ENCODE data around the gene AKAP1. TPM values are rescaled to one million over a fixed set of nuclear protein-coding genes. Genes with fewer than 3 reads are reported as not detected.

Gene AKAP1
- total and polyA plus RNA-seq, 4 donors, result 22.8 to 37.7 (median 33.6) TPM

GRCh38 chr17:57117798-57118197 lies 32.8 kb downstream of the AKAP1 start:
- 100% methylated on average over 4 of the region's 4 CpGs for WGBS (ENCODE audit: insufficient coverage)
- Histone ChIP-seq H3K27ac (ENCODE audit: low read depth, low read length) (no peak overlapping the region), H3K27me3 (ENCODE audit: control insufficient read depth, insufficient read depth, low read length) (no peaks in the 10 kb centered on the region), H3K36me3 (ENCODE audit: control insufficient read depth, insufficient read depth, low read length) (peaks cover 66% of the 10 kb centered on the region), H3K4me3 (ENCODE audit: low read depth, low read length) (no peak overlapping the region), H3K9me3 (ENCODE audit: control insufficient read depth, insufficient read depth, low read length) (no peaks in the 10 kb centered on the region), H3K4me1 (ENCODE audit: control insufficient read depth, insufficient read depth, low read length) (peaks cover 3% of the 10 kb centered on the region)
- no peak for DNase-seq (ENCODE audit: low read depth in 4 of 6, low spot score in 6 of 6)

DNA sequence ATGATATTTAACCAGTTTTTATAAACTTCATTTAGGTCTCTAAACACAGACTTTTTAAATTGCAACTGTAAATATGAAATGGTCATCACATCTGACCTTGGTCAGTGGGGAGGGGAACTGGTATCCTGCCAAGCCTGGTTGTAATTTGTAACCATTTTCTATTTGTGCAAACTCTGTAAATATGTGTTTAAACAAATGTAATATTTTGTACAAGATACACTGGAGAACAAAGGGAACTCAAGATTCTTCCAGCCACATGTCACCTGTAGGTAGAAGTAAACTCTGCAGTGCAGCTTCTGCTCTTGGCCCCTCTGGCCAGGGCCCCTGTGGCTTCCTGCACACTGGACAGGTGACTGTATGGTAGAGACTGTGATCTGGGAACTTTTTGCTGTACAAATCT lies 35.8 kb downstream of the AKAP1 start:
- H3K27me3 ChIP-seq (ENCODE audit: control insufficient read depth, insufficient read depth, low read length), result no peaks in the 10 kb centered on the region
- no peak overlapping the region for H3K4me3 ChIP-seq (ENCODE audit: low read depth, low read length)
- H3K4me1 ChIP-seq (ENCODE audit: control insufficient read depth, insufficient read depth, low read length), result peaks cover 3% of the 10 kb centered on the region
- no peaks in the 10 kb centered on the region for H3K9me3 ChIP-seq (ENCODE audit: control insufficient read depth, insufficient read depth, low read length)
- DNase-seq (ENCODE audit: low read depth in 4 of 6, low spot score in 6 of 6), result no peak
- no peak overlapping the region for H3K27ac ChIP-seq (ENCODE audit: low read depth, low read length)
- peaks cover 55% of the 10 kb centered on the region for H3K36me3 ChIP-seq (ENCODE audit: control insufficient read depth, insufficient read depth, low read length)

- peak in 4 of 6 donors; percentile 48 to 89 (median 64) for DNase-seq (ENCODE audit: low read depth in 4 of 6, low spot score in 6 of 6)
- Histone ChIP-seq H3K4me1 (ENCODE audit: control insufficient read depth, insufficient read depth, low read length) (peaks cover 3% of the 10 kb centered on the region), H3K36me3 (ENCODE audit: control insufficient read depth, insufficient read depth, low read length) (peaks cover 51% of the 10 kb centered on the region), H3K9me3 (ENCODE audit: control insufficient read depth, insufficient read depth, low read length) (no peaks in the 10 kb centered on the region), H3K27me3 (ENCODE audit: control insufficient read depth, insufficient read depth, low read length) (no peaks in the 10 kb centered on the region), H3K27ac (ENCODE audit: low read depth, low read length) (no peak overlapping the region), H3K4me3 (ENCODE audit: low read depth, low read length) (no peak overlapping the region)
- WGBS (ENCODE audit: insufficient coverage), result 53% methylated on average over 3 of the region's 12 CpGs
These were observed 36.4 kb downstream of the AKAP1 start for GRCh38 chr17:57121308-57122042.

- DNase-seq (ENCODE audit: low read depth in 4 of 6, low spot score in 6 of 6), result no peak
- 100% methylated on average over 1 of the region's 4 CpGs for WGBS (ENCODE audit: insufficient coverage)
- Histone ChIP-seq H3K4me3 (ENCODE audit: low read depth, low read length) (no peak overlapping the region), H3K36me3 (ENCODE audit: control insufficient read depth, insufficient read depth, low read length) (peaks cover 27% of the 10 kb centered on the region), H3K27me3 (ENCODE audit: control insufficient read depth, insufficient read depth, low read length) (no peaks in the 10 kb centered on the region), H3K9me3 (ENCODE audit: control insufficient read depth, insufficient read depth, low read length) (no peaks in the 10 kb centered on the region), H3K27ac (ENCODE audit: low read depth, low read length) (no peak overlapping the region), H3K4me1 (ENCODE audit: control insufficient read depth, insufficient read depth, low read length) (peaks cover 3% of the 10 kb centered on the region)
These were observed 39.0 kb downstream of the AKAP1 start for GRCh38 chr17:57124053-57124452.

DNA sequence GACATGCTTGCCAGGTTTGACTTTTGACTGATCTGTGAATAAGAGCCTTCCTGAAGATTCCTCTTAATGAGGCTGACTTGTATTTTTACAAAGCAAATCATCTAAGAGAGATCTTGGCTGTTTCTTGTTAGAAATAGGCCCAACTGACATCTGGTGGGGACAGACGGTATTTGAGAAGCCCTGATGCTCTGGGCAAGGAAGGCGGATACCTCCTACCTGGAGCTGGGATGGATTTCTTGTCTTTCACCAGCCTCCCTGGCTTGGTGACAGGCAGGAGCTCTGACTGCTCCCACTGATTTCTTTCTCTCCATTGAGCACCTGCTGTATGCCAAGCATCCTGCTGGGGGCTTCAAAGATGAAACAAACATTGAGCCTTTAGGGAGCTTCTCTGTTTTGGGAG lies 40.4 kb downstream of the AKAP1 start:
- Histone ChIP-seq H3K9me3 (ENCODE audit: control insufficient read depth, insufficient read depth, low read length) (no peaks in the 10 kb centered on the region), H3K36me3 (ENCODE audit: control insufficient read depth, insufficient read depth, low read length) (peaks cover 18% of the 10 kb centered on the region), H3K4me3 (ENCODE audit: low read depth, low read length) (no peak overlapping the region), H3K27me3 (ENCODE audit: control insufficient read depth, insufficient read depth, low read length) (no peaks in the 10 kb centered on the region), H3K4me1 (ENCODE audit: control insufficient read depth, insufficient read depth, low read length) (peaks cover 3% of the 10 kb centered on the region), H3K27ac (ENCODE audit: low read depth, low read length) (no peak overlapping the region)
- no peak for DNase-seq (ENCODE audit: low read depth in 4 of 6, low spot score in 6 of 6)
- WGBS (ENCODE audit: insufficient coverage), result 67% methylated on average over 2 of the region's 2 CpGs

DNA sequence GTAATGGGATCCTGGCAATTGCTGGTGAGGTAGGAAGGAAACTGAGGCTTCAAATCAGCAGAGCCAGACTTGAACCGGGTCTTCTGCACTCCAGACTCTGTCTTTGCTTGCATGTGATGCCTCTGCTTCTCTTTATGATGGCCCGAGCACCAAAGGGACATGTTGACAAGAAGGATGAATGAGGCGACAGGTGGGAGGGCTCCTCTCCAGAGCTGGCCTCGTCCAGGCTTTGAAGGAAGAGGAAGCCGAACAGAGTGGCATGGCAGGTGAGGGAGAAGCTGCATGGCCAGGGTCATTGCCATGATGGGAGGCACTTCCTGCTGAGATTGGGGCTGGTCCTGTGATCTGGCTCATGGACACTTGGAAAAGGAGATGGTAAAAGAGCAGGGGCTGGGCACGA lies 40.8 kb downstream of the AKAP1 start:
- Histone ChIP-seq H3K27me3 (ENCODE audit: control insufficient read depth, insufficient read depth, low read length) (no peaks in the 10 kb centered on the region), H3K36me3 (ENCODE audit: control insufficient read depth, insufficient read depth, low read length) (peaks cover 18% of the 10 kb centered on the region), H3K4me3 (ENCODE audit: low read depth, low read length) (no peak overlapping the region), H3K9me3 (ENCODE audit: control insufficient read depth, insufficient read depth, low read length) (no peaks in the 10 kb centered on the region), H3K27ac (ENCODE audit: low read depth, low read length) (no peak overlapping the region), H3K4me1 (ENCODE audit: control insufficient read depth, insufficient read depth, low read length) (peaks cover 3% of the 10 kb centered on the region)
- no peak for DNase-seq (ENCODE audit: low read depth in 4 of 6, low spot score in 6 of 6)
- WGBS (ENCODE audit: insufficient coverage), result 74% methylated on average over 5 of the region's 6 CpGs

- peaks cover 7% of the 10 kb centered on the region for H3K4me1 ChIP-seq (ENCODE audit: control insufficient read depth, insufficient read depth, low read length)
- no peaks in the 10 kb centered on the region for H3K27me3 ChIP-seq (ENCODE audit: control insufficient read depth, insufficient read depth, low read length)
- no peaks in the 10 kb centered on the region for H3K9me3 ChIP-seq (ENCODE audit: control insufficient read depth, insufficient read depth, low read length)
- 40% methylated on average over 5 of the region's 16 CpGs for WGBS (ENCODE audit: insufficient coverage)
- H3K36me3 ChIP-seq (ENCODE audit: control insufficient read depth, insufficient read depth, low read length), result peaks cover 2% of the 10 kb centered on the region
- peak; percentile 57 to 94 (median 79) for DNase-seq (ENCODE audit: low read depth in 4 of 6, low spot score in 6 of 6)
- no peak overlapping the region for H3K4me3 ChIP-seq (ENCODE audit: low read depth, low read length)
- no peak overlapping the region for H3K27ac ChIP-seq (ENCODE audit: low read depth, low read length)
These were observed 45.8 kb downstream of the AKAP1 start for GRCh38 chr17:57130708-57131461.

- Histone ChIP-seq H3K27me3 (ENCODE audit: control insufficient read depth, insufficient read depth, low read length) (no peaks in the 10 kb centered on the region), H3K36me3 (ENCODE audit: control insufficient read depth, insufficient read depth, low read length) (no peaks in the 10 kb centered on the region), H3K4me1 (ENCODE audit: control insufficient read depth, insufficient read depth, low read length) (peaks cover 15% of the 10 kb centered on the region), H3K27ac (ENCODE audit: low read depth, low read length) (no peak overlapping the region), H3K9me3 (ENCODE audit: control insufficient read depth, insufficient read depth, low read length) (no peaks in the 10 kb centered on the region), H3K4me3 (ENCODE audit: low read depth, low read length) (no peak overlapping the region)
- no peak for DNase-seq (ENCODE audit: low read depth in 4 of 6, low spot score in 6 of 6)
- WGBS (ENCODE audit: insufficient coverage), result 89% methylated on average over 2 of the region's 2 CpGs
These were observed 47.6 kb downstream of the AKAP1 start for GRCh38 chr17:57132663-57133062.

GRCh38 chr17:57133486-57133885 lies 48.4 kb downstream of the AKAP1 start:
- Histone ChIP-seq H3K9me3 (ENCODE audit: control insufficient read depth, insufficient read depth, low read length) (no peaks in the 10 kb centered on the region), H3K27me3 (ENCODE audit: control insufficient read depth, insufficient read depth, low read length) (no peaks in the 10 kb centered on the region)

More at GRCh38 chr17:57133486-57133885, 48.4 kb downstream of the AKAP1 start:
- Histone ChIP-seq H3K27ac (ENCODE audit: low read depth, low read length) (no peak overlapping the region), H3K4me1 (ENCODE audit: control insufficient read depth, insufficient read depth, low read length) (peaks cover 15% of the 10 kb centered on the region), H3K4me3 (ENCODE audit: low read depth, low read length) (no peak overlapping the region), H3K36me3 (ENCODE audit: control insufficient read depth, insufficient read depth, low read length) (no peaks in the 10 kb centered on the region)
- WGBS (ENCODE audit: insufficient coverage), result 52% methylated on average over 3 of the region's 7 CpGs
- DNase-seq (ENCODE audit: low read depth in 4 of 6, low spot score in 6 of 6), result no peak

Data from spinal cord (tissue), 10 donors.